NCI-H748 treated with DMSO at 0.1 percent for 48 hours (cell line): ENCODE data around the gene NUSAP1.
A peak's percentile ranks its signal among the peaks of the same experiment; 100 is the strongest.
"Not testable (repeated sequence)": the region's sequence is repeated elsewhere in the genome, so short reads cannot be mapped to it uniquely, and the experiment has no call there.

Source experiments
- DNase-seq: peaks from one replicate; lab custom pipeline; 2025; lab: John Stamatoyannopoulos, UW

Gene NUSAP1

GRCh38 chr15:41332194-41333025 is at the start of gene NUSAP1, which contains the start of gene OIP5:
TSS of gene NUSAP1 (plus strand) at chr15:41332881. CDS start at chr15:41332958, 77 bp downstream.
TSS of gene OIP5 (minus strand) at chr15:41332591. CDS start at chr15:41332561, 30 bp downstream.
- DNase-seq, result peak; percentile 97

GRCh38 chr15:41282980-41283652 is 49.6 kb upstream of the NUSAP1 start:
- DNase-seq, result not testable (repeated sequence)

GRCh38 chr15:41283653-41284426 is 48.8 kb upstream of the NUSAP1 start:
- peak; percentile 88 for DNase-seq

- DNase-seq, result no peak
These were observed 48.1 kb upstream of the NUSAP1 start for GRCh38 chr15:41284427-41285177.

- no peak for DNase-seq
These were observed 47.4 kb upstream of the NUSAP1 start for GRCh38 chr15:41285285-41285684.

- no peak for DNase-seq
These were observed 45.9 kb upstream of the NUSAP1 start for GRCh38 chr15:41286665-41287333.

- no peak for DNase-seq
These were observed 44.2 kb upstream of the NUSAP1 start for GRCh38 chr15:41288464-41288863.

GRCh38 chr15:41289953-41290352 is 42.7 kb upstream of the NUSAP1 start:
- DNase-seq, result no peak

GRCh38 chr15:41291065-41291631 is 41.5 kb upstream of the NUSAP1 start:
- DNase-seq, result no peak

GRCh38 chr15:41292521-41292920 is 40.2 kb upstream of the NUSAP1 start:
- DNase-seq, result no peak

- DNase-seq, result not testable (repeated sequence)
These were observed 31.5 kb upstream of the NUSAP1 start for GRCh38 chr15:41301139-41301538.

- no peak for DNase-seq
These were observed 31.1 kb upstream of the NUSAP1 start for GRCh38 chr15:41301587-41301986.

GRCh38 chr15:41304149-41304770 is 28.4 kb upstream of the NUSAP1 start:
- no peak for DNase-seq

- no peak for DNase-seq
These were observed 25.0 kb upstream of the NUSAP1 start for GRCh38 chr15:41307679-41308078.

GRCh38 chr15:41309226-41309905 is 23.3 kb upstream of the NUSAP1 start:
- DNase-seq, result no peak

GRCh38 chr15:41320805-41321330 is 11.8 kb upstream of the NUSAP1 start:
- not testable (repeated sequence) for DNase-seq

GRCh38 chr15:41323611-41324010 is 9.1 kb upstream of the NUSAP1 start:
- DNase-seq, result no peak

- no peak for DNase-seq
These were observed 1.4 kb upstream of the NUSAP1 start for GRCh38 chr15:41331281-41331680.

GRCh38 chr15:41331833-41332193 is 868 bp upstream of the NUSAP1 start:
- DNase-seq, result peak; percentile 29
